Psoas muscle (tissue), 8 donors: Measurements from ENCODE around the gene PCNX2. TPM values are rescaled to one million over a fixed set of nuclear protein-coding genes. Genes with fewer than 3 reads are reported as not detected.

Source experiments
- ATAC-seq, 4 donors: fragments of 200-7000 bp; cut with Tn5 transposase; one replicate each; pipeline ENCODE4 v1.9.1; 2020; ENCODE audit warnings: moderate library complexity in 3 of 4, mild to moderate bottlenecking in 2 of 4
- DNase-seq, 2 donors: peaks; one replicate each; pipeline ENCODE4 v3.0.0-alpha.2; 2020
- H3K27ac ChIP-seq: fragments of 200-600 bp; one replicate; pipeline ENCODE4 v1.8.0; 2022
- H3K27me3 ChIP-seq, 3 donors: fragments of 200-600 bp in 1 of 3; one replicate each; pipeline versions ENCODE4 v1.6.1 to v1.8.0; 2013 to 2022; ENCODE audit warnings: low read length in 2 of 3, mild to moderate bottlenecking in 2 of 3, moderate library complexity in 1 of 3; ENCODE audit not compliant: insufficient read depth in 3 of 3
- H3K36me3 ChIP-seq, 2 donors: fragments of 200-600 bp in 1 of 2; one replicate each; pipeline versions ENCODE4 v1.6.1 to v1.8.0; 2013 to 2022; ENCODE audit warnings: low read depth in 1 of 2, mild to moderate bottlenecking in 1 of 2, moderate library complexity in 1 of 2; ENCODE audit not compliant: insufficient read depth in 1 of 2
- H3K4me1 ChIP-seq: fragments of 200-600 bp; one replicate; pipeline ENCODE4 v1.8.0; 2022
- H3K4me3 ChIP-seq: fragments of 200-600 bp; one replicate; pipeline ENCODE4 v1.8.0; 2022; ENCODE audit warnings: mild to moderate bottlenecking
- H3K9me3 ChIP-seq: fragments of 200-600 bp; one replicate; pipeline ENCODE4 v1.8.0; 2022
- WGBS, 3 donors: extraction: QIAGEN DNeasy Blood & Tissue Kit; methylation state at CpG; one replicate each; pipeline versions ENCODE4 v1.1.6 to v1.1.7; 2013; 5-methylcytosine and 5-hydroxymethylcytosine counted together
- intact Hi-C, 2 donors: fragments of 100-400 bp; cut with DNase I; formaldehyde crosslinking; loops; one replicate each; pipeline versions ENCODE4 v1.11.0 to v1.14.2; 2022
- polyA plus RNA-seq, 3 donors: library from polyadenylated mRNA; stranded (reverse); fragments of 200-250 nt; gene quantifications; one replicate each; pipeline ENCODE4 v1.2.3, GENCODE V29; 2013
- total RNA-seq, 4 donors: library from RNA; stranded (reverse); fragmentation: NEBNext Ultra II Directional in 2 of 4; extraction: Animal tissue kit (Norgen Biotek cat#: 25700) in 2 of 4; gene quantifications; one replicate each; pipeline versions ENCODE4 v1.2.1 to v1.2.4, GENCODE V29; 2021 to 2023
- TF ChIP-seq, protein P1 (sequence below): fragments of 200-600 bp; IDR thresholded peaks from one replicate; pipeline ENCODE4 v1.8.0; 2022; ENCODE audit warnings: antibody characterized with exemption
- donor health status: healthy with polysubstance abuse.
- donor health status: DM: no; HTN: no; CAD: no; lungs with moderate emphysema.
- donor health status: Bipolar disorder and iron deficiency.
- donor health status: healthy.
- donor health status: DM: yes; HTN: yes; CAD: no.
- donor health status: DM: no; HTN: no; CAD: no.
- donor health status: DM: no; HTN: no; CAD: no.
- donor health status: DM: yes; HTN: yes; CAD: no.

PCNX2 gene
- total and polyA plus RNA-seq, 7 donors: 0.16 to 1.1 (median 0.54) TPM

DNA sequence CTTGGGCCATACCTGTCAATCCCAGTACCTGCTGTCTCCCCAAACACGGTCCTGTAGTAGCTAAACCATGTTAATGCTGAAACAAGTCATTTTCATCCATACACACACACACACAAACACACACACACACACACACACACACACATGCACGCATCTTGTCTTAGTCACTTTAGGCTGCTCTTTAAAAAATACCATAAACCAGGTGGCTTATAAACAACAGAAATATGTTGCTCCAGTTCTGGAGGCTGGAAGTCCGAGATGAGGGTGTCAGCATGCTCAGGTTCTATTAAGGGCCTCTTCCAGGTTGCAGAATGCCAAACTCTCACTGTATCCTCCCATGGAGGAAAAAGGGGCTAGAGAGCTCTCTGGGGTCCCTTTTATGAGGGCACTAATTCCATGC is 215.2 kb downstream of the PCNX2 start:
- ATAC-seq: no peak
- intact Hi-C loops: no loop called here
- Histone ChIP-seq H3K4me3 (no peak overlapping the region), H3K36me3 (no peaks in the 10 kb centered on the region), H3K4me1 (no peaks in the 10 kb centered on the region), H3K27me3 (no peaks in the 10 kb centered on the region), H3K27ac (no peak overlapping the region), H3K9me3 (no peaks in the 10 kb centered on the region)
- no peak for DNase-seq
- TF ChIP-seq, protein P1, sequence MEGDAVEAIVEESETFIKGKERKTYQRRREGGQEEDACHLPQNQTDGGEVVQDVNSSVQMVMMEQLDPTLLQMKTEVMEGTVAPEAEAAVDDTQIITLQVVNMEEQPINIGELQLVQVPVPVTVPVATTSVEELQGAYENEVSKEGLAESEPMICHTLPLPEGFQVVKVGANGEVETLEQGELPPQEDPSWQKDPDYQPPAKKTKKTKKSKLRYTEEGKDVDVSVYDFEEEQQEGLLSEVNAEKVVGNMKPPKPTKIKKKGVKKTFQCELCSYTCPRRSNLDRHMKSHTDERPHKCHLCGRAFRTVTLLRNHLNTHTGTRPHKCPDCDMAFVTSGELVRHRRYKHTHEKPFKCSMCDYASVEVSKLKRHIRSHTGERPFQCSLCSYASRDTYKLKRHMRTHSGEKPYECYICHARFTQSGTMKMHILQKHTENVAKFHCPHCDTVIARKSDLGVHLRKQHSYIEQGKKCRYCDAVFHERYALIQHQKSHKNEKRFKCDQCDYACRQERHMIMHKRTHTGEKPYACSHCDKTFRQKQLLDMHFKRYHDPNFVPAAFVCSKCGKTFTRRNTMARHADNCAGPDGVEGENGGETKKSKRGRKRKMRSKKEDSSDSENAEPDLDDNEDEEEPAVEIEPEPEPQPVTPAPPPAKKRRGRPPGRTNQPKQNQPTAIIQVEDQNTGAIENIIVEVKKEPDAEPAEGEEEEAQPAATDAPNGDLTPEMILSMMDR: no peak
- 92 to 96% (median 95%) methylated on average over 3 of the region's 3 CpGs for WGBS, 3 donors

GRCh38 chr1:233079574-233079973 is 216.0 kb downstream of the PCNX2 start:
- H3K9me3 ChIP-seq: no peaks in the 10 kb centered on the region
- 75 to 88% (median 86%) methylated on average over 4 of the region's 4 CpGs for WGBS, 3 donors
- no peak for ATAC-seq
- no peak overlapping the region for H3K27ac ChIP-seq
- H3K27me3 ChIP-seq: no peaks in the 10 kb centered on the region
- no peak for DNase-seq
- no peak overlapping the region for H3K4me3 ChIP-seq
- TF ChIP-seq, protein P1: no peak
- intact Hi-C loops: no loop called here
- no peaks in the 10 kb centered on the region for H3K36me3 ChIP-seq
- no peaks in the 10 kb centered on the region for H3K4me1 ChIP-seq

DNA sequence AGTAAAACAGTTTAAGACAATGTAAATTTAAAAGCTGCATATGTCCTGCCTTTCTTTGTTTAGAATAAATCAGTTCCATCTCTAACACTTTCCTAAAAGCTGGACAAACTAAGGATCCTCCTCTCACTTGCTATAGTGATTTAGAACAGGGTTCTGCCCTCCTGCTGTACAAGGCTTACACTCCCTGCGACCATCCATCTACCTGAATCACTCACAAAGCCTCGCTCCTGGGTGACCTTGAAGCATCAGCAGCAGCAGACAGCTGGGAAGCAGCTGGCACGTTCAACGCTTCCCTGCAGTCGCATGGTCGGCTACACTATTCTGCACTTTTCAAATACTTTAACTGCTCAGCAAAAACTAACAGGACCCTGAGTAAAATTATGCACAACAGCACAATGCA is 217.1 kb downstream of the PCNX2 start:
- Histone ChIP-seq H3K4me3 (no peak overlapping the region), H3K36me3 (no peaks in the 10 kb centered on the region), H3K4me1 (no peaks in the 10 kb centered on the region), H3K27ac (no peak overlapping the region), H3K27me3 (no peaks in the 10 kb centered on the region), H3K9me3 (no peaks in the 10 kb centered on the region)
- ATAC-seq: no peak
- no peak for DNase-seq
- 52 to 53% (median 53%) methylated on average over 6 of the region's 6 CpGs for WGBS, 3 donors
- TF ChIP-seq, protein P1: no peak
- intact Hi-C loops: no loop called here

- no peaks in the 10 kb centered on the region for H3K9me3 ChIP-seq
- no peak for DNase-seq
- TF ChIP-seq, protein P1: no peak
- no peaks in the 10 kb centered on the region for H3K27me3 ChIP-seq
- no peaks in the 10 kb centered on the region for H3K4me1 ChIP-seq
- 74 to 87% (median 78%) methylated on average over 1 of the region's 1 CpG for WGBS, 3 donors
- no peak for ATAC-seq
- intact Hi-C loops: no loop called here
- no peaks in the 10 kb centered on the region for H3K36me3 ChIP-seq
- H3K4me3 ChIP-seq: no peak overlapping the region
- H3K27ac ChIP-seq: no peak overlapping the region
These were observed 219.6 kb downstream of the PCNX2 start for GRCh38 chr1:233075915-233076295.

GRCh38 chr1:233066087-233066486 is 229.4 kb downstream of the PCNX2 start:
- H3K4me1 ChIP-seq: no peaks in the 10 kb centered on the region
- 92 to 100% (median 96%) methylated on average over 2 of the region's 2 CpGs for WGBS, 3 donors
- intact Hi-C loops: no loop called here
- H3K4me3 ChIP-seq: no peak overlapping the region
- TF ChIP-seq, protein P1: no peak
- no peak for ATAC-seq
- H3K27ac ChIP-seq: no peak overlapping the region
- H3K36me3 ChIP-seq: no peaks in the 10 kb centered on the region
- no peaks in the 10 kb centered on the region for H3K9me3 ChIP-seq
- DNase-seq: no peak
- H3K27me3 ChIP-seq: no peaks in the 10 kb centered on the region
